ENCODE results near the gene ULK3.

Gene ULK3

DNA sequence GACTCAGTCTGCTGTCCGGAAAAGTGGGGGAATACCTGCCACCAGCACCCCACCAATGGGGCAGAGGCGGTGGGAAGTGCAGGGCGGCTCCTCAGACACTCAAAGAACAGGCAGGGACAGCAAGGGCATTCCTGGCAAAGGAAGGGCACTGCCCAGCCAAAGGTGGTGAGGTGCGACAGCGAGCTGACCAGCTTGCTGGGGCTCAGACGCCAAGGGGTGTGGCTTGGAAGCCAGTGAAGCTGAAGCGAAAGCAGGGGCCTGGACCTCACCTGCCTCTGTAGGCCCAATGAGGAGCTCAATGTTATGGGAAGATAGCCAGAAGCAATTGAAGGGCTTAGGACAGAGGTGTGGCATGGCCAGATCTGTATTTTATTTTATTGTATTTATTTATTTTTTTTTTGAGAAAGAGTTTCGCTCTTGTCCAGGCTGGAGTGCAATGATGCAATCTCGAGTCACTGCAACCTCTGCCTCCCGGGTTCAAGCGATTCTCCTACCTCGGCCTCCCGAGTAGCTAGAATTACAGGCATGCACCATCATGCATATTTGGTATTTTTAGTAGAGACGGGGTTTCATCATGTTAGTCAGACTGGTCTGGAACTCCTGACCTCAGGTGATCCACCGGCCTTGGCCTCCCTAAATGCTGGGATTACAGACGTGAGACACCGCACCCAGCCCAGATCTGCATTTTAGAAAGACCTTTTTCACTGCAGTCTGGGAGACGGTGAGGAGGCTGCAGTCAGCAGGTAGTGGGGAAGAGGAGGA lies 34.7 kb downstream of the ULK3 start:
- H3K4me3 ChIP-seq (ENCODE audit: low read depth in 1 of 2, low read length in 2 of 2), result no peak overlapping the region
- H3K4me1 ChIP-seq (ENCODE audit: insufficient read depth, low read length), result no peaks in the 10 kb centered on the region
- H2AFZ ChIP-seq (ENCODE audit: low read depth, low read length), result no peak overlapping the region
- no peaks in the 10 kb centered on the region for H4K20me1 ChIP-seq (ENCODE audit: insufficient read depth, low read length)
- H3K27me3 ChIP-seq (ENCODE audit: insufficient read depth, low read length, poor library complexity), result no peaks in the 10 kb centered on the region
- DNase-seq (no peak), ATAC-seq (ENCODE audit: insufficient read depth, low read depth) (no peak)
- H3K27ac ChIP-seq (ENCODE audit: low read length), result no peak overlapping the region
- no peaks in the 10 kb centered on the region for H3K9me3 ChIP-seq (ENCODE audit: insufficient read depth, low read length, severe bottlenecking)
- no peak overlapping the region for H3K4me2 ChIP-seq (ENCODE audit: insufficient read depth, low read length)
- no peak overlapping the region for H3K9ac ChIP-seq (ENCODE audit: low read depth, low read length)
- H3K36me3 ChIP-seq (ENCODE audit: insufficient read depth, low read length), result peaks cover 11% of the 10 kb centered on the region
- no peaks in the 10 kb centered on the region for H3K79me2 ChIP-seq (ENCODE audit: insufficient read depth, low read length)
- TF ChIP-seq, protein P1, sequence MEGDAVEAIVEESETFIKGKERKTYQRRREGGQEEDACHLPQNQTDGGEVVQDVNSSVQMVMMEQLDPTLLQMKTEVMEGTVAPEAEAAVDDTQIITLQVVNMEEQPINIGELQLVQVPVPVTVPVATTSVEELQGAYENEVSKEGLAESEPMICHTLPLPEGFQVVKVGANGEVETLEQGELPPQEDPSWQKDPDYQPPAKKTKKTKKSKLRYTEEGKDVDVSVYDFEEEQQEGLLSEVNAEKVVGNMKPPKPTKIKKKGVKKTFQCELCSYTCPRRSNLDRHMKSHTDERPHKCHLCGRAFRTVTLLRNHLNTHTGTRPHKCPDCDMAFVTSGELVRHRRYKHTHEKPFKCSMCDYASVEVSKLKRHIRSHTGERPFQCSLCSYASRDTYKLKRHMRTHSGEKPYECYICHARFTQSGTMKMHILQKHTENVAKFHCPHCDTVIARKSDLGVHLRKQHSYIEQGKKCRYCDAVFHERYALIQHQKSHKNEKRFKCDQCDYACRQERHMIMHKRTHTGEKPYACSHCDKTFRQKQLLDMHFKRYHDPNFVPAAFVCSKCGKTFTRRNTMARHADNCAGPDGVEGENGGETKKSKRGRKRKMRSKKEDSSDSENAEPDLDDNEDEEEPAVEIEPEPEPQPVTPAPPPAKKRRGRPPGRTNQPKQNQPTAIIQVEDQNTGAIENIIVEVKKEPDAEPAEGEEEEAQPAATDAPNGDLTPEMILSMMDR (IDR thresholded peaks at IDR 0.05; ENCODE audit: borderline replicate concordance, extremely low read depth, low read length, poor library complexity, severe bottlenecking), result no peak
- no peak for TF ChIP-seq EZH2 (IDR thresholded peaks at IDR 0.05; ENCODE audit: borderline replicate concordance, low read depth, low read length, severe bottlenecking)

DNA sequence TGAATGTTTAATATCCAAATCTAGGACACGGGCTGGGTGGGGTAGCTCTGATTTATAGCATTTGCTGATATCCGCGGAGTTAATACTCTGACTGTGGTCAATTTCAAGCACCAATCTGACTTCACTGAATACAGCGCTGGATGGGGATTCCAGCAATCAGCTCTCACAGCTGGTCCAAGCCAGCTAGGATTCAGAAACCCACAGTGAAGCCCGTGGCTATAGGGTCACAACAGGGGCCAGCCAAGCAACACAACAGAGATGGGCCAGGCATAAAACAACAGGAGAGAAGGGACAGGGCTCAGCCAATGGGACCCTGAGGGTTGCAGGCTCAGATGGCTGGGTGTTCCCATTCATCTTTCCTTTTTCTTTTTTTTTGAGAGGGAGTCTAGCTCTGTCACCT lies 35.7 kb downstream of the ULK3 start:
- no peak for TF ChIP-seq EZH2 (IDR thresholded peaks at IDR 0.05; ENCODE audit: borderline replicate concordance, low read depth, low read length, severe bottlenecking)
- TF ChIP-seq, protein P1 (IDR thresholded peaks at IDR 0.05; ENCODE audit: borderline replicate concordance, extremely low read depth, low read length, poor library complexity, severe bottlenecking), result no peak
- H3K27ac ChIP-seq (ENCODE audit: low read length), result no peak overlapping the region

DNA sequence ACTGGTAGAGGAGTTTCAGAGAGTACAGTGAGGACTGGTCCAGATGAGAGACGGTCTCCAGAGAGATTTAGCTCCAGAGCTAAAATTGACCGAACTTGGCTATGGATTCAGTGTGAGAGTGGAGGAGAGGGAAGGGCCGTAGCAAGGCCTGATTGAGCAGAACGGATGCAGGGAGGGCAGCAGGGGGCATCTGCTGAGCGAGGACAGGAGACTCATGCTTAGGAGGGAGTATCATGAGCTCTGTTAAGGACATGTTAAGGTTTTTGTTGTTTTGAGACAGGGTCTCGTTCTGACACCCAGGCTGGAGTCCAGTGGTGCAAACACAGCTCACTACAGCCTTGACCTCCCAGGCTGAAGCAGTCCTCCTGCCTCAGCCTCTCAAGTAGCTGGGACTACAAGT lies 38.0 kb downstream of the ULK3 start:
- H3K79me2 ChIP-seq (ENCODE audit: insufficient read depth, low read length), result no peaks in the 10 kb centered on the region
- peaks cover 8% of the 10 kb centered on the region for H4K20me1 ChIP-seq (ENCODE audit: insufficient read depth, low read length)
- no peak overlapping the region for H3K4me3 ChIP-seq (ENCODE audit: low read depth in 1 of 2, low read length in 2 of 2)
- no peaks in the 10 kb centered on the region for H3K9me3 ChIP-seq (ENCODE audit: insufficient read depth, low read length, severe bottlenecking)
- DNase-seq (no peak), ATAC-seq (ENCODE audit: insufficient read depth, low read depth) (no peak)
- no peaks in the 10 kb centered on the region for H3K4me1 ChIP-seq (ENCODE audit: insufficient read depth, low read length)
- H3K9ac ChIP-seq (ENCODE audit: low read depth, low read length), result no peak overlapping the region
- H3K4me2 ChIP-seq (ENCODE audit: insufficient read depth, low read length), result no peak overlapping the region
- no peak overlapping the region for H3K27ac ChIP-seq (ENCODE audit: low read length)
- H2AFZ ChIP-seq (ENCODE audit: low read depth, low read length), result no peak overlapping the region
- TF ChIP-seq, protein P1 (IDR thresholded peaks at IDR 0.05; ENCODE audit: borderline replicate concordance, extremely low read depth, low read length, poor library complexity, severe bottlenecking), result no peak
- TF ChIP-seq EZH2 (IDR thresholded peaks at IDR 0.05; ENCODE audit: borderline replicate concordance, low read depth, low read length, severe bottlenecking), result no peak
- H3K36me3 ChIP-seq (ENCODE audit: insufficient read depth, low read length), result peaks cover 44% of the 10 kb centered on the region
- H3K27me3 ChIP-seq (ENCODE audit: insufficient read depth, low read length, poor library complexity), result no peaks in the 10 kb centered on the region

More for the DNA sequence above, 35.7 kb downstream of the ULK3 start:
- no peaks in the 10 kb centered on the region for H3K79me2 ChIP-seq (ENCODE audit: insufficient read depth, low read length)
- no peaks in the 10 kb centered on the region for H3K4me1 ChIP-seq (ENCODE audit: insufficient read depth, low read length)
- H3K9me3 ChIP-seq (ENCODE audit: insufficient read depth, low read length, severe bottlenecking), result no peaks in the 10 kb centered on the region
- no peaks in the 10 kb centered on the region for H4K20me1 ChIP-seq (ENCODE audit: insufficient read depth, low read length)
- H3K9ac ChIP-seq (ENCODE audit: low read depth, low read length), result no peak overlapping the region
- H2AFZ ChIP-seq (ENCODE audit: low read depth, low read length), result no peak overlapping the region
- no peak overlapping the region for H3K4me3 ChIP-seq (ENCODE audit: low read depth in 1 of 2, low read length in 2 of 2)
- DNase-seq (no peak), ATAC-seq (ENCODE audit: insufficient read depth, low read depth) (0 out of 3 replicates have a peak, but pooled peaks have one; percentile 10)
- peaks cover 21% of the 10 kb centered on the region for H3K36me3 ChIP-seq (ENCODE audit: insufficient read depth, low read length)
- no peaks in the 10 kb centered on the region for H3K27me3 ChIP-seq (ENCODE audit: insufficient read depth, low read length, poor library complexity)
- no peak overlapping the region for H3K4me2 ChIP-seq (ENCODE audit: insufficient read depth, low read length)
